ENCODE measurements around the gene PDLIM1.

GRCh38 chr10:95235676-95236067 lies 55.1 kb downstream of the PDLIM1 start:
- TF ChIP-seq CTCF (IDR thresholded peaks at IDR 0.05 in 8 of 11, conservative IDR thresholded peaks at IDR 0.05 in 3 of 11) (no peak), POLR2AphosphoS5 (IDR thresholded peaks at IDR 0.05) (no peak), POLR2A (IDR thresholded peaks at IDR 0.05) (no peak)
